ENCODE measurements around the gene ADM2. TPM values are rescaled to one million over a fixed set of nuclear protein-coding genes. Genes with fewer than 3 reads are reported as not detected.

The ADM2 gene
- total RNA-seq, 4 donors from 2014 or later = under 0.01 TPM; not detected in 3

DNA sequence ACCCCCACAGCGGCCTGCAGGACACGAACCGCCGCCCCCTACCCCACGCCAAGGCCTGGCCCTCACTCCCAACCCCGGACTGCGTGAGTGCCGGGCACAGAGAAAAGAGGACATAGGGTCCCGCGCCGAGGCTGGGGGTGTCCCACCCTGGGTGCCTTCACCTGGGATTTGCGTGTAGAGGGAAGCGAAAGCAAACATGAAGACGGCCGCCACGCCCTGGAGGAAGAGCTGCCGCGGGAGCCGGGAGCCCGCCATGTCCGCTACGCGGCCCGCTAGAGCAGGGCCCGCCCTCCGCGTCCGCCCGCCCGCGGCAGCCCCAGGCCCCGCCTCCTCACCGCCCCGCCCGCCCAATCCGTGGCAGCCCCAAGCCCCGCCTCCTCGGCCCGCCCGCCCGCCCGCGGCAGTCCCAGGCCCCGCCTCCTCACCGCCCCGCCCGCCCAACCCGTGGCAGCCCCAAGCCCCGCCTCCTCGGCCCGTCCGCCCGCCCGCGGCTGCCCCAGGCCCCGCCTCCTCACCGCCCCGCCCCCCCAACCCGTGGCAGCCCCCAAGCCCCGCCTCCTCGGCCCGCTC lies 26.2 kb downstream of the ADM2 start, which contains the start of gene LMF2:
Gene LMF2 (minus strand): TSS at position 282 of the 570 bp plus-strand sequence. CDS start 27 bp downstream, at position 255.
- Histone ChIP-seq H3K9me3 (no peaks in the 10 kb centered on the region), H3K27ac (replicated peaks in 1 of 4) (peak within 1 kb of the TSS; percentile 92 to 98 (median 96)), H3K4me1 (peaks cover 27 to 44% (median 35%) of the 10 kb centered on the region in 4 donors), H3K27me3 (no peaks in the 10 kb centered on the region), H3K4me3 (peak within 1 kb of the TSS; percentile 87 to 98 (median 95)), H3K36me3 (peaks cover 29 to 48% (median 38%) of the 10 kb centered on the region in 4 donors)
- 0% methylated on average over 14 of the region's 62 CpGs for WGBS
- peak; percentile 58 to 72 for TF ChIP-seq POLR2AphosphoS5 (IDR thresholded peaks at IDR 0.05)
- no peak for TF ChIP-seq POLR2A (IDR thresholded peaks at IDR 0.05; ENCODE audit: low read depth)
- DNase-seq (ENCODE audit: extremely low spot score) = peak; percentile 99
- intact Hi-C loops (cut with DNase I) = loop anchor here (5.0 kb wide), 2 partner anchors 35 to 60 kb away; no protein-coding TSS in a partner anchor

GRCh38 chr22:50507991-50508884 lies 26.9 kb downstream of the ADM2 start, which contains the start of gene NCAPH2:
TSS of gene NCAPH2 (plus strand) at chr22:50508224. CDS start at chr22:50508338, 114 bp downstream.
- peaks cover 27 to 46% (median 38%) of the 10 kb centered on the region in 4 donors for H3K4me1 ChIP-seq
- no peaks in the 10 kb centered on the region for H3K9me3 ChIP-seq
- intact Hi-C loops (cut with DNase I) = loop anchor here (2.0 to 5.0 kb wide), 3 partner anchors 17 to 59 kb away; partner anchors contain the start of gene SCO2
- no peak for TF ChIP-seq EP300 (IDR thresholded peaks at IDR 0.05)
- peak in 1 of 3 experiments; percentile 26 for TF ChIP-seq CTCF (IDR thresholded peaks at IDR 0.05)
- peak; percentile 23 for TF ChIP-seq POLR2A (IDR thresholded peaks at IDR 0.05; ENCODE audit: low read depth)
- TF ChIP-seq POLR2AphosphoS5 (IDR thresholded peaks at IDR 0.05) = peak; percentile 96 to 97
- H3K27me3 ChIP-seq = no peaks in the 10 kb centered on the region
- H3K27ac ChIP-seq (replicated peaks in 1 of 4) = peak within 1 kb of the TSS; percentile 92 to 98 (median 96)
- WGBS = 0% methylated on average over 12 of the region's 76 CpGs
- peak within 1 kb of the TSS; percentile 87 to 98 (median 95) for H3K4me3 ChIP-seq
- peaks cover 22 to 45% (median 30%) of the 10 kb centered on the region in 4 donors for H3K36me3 ChIP-seq
- no peak for DNase-seq (ENCODE audit: extremely low spot score)

- Histone ChIP-seq H3K27ac (replicated peaks in 1 of 4) (peak overlapping the region; percentile 92 to 98 (median 95)), H3K27me3 (no peaks in the 10 kb centered on the region), H3K36me3 (peaks cover 17 to 39% (median 25%) of the 10 kb centered on the region in 4 donors), H3K9me3 (no peaks in the 10 kb centered on the region), H3K4me3 (peak overlapping the region; percentile 87 to 98 (median 95)), H3K4me1 (peaks cover 27 to 46% (median 38%) of the 10 kb centered on the region in 4 donors)
- intact Hi-C loops (cut with DNase I) = loop anchor here (2.0 to 5.0 kb wide), 3 partner anchors 16 to 58 kb away; partner anchors contain the start of gene SCO2
- TF ChIP-seq POLR2AphosphoS5 (IDR thresholded peaks at IDR 0.05) = no peak
- TF ChIP-seq EP300 (IDR thresholded peaks at IDR 0.05) = no peak
- TF ChIP-seq POLR2A (IDR thresholded peaks at IDR 0.05; ENCODE audit: low read depth) = no peak
- TF ChIP-seq CTCF (IDR thresholded peaks at IDR 0.05) = no peak
- 7% methylated on average over 3 of the region's 3 CpGs for WGBS
- no peak for DNase-seq (ENCODE audit: extremely low spot score)
Observed at GRCh38 chr22:50508897-50509296, 27.6 kb downstream of the ADM2 start.

DNA sequence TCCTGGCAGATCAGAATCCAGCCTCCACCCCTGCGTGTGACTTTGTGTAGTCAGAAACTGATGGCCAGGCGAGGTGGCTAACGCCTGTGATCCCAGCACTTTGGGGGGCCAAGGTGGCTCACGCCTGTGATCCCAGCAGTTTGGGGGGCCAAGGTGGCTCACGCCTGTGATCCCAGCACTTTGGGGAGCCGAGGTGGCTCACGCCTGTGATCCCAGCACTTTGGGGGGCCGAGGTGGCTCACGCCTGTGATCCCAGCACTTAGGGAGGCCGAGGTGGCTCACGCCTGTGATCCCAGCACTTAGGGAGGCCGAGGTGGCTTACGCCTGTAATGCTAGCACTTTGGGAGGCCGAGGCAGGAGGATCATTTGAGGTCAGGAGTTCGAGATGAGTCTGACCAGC lies 31.8 kb downstream of the ADM2 start:
- no peak for TF ChIP-seq EP300 (IDR thresholded peaks at IDR 0.05)
- no peak for TF ChIP-seq CTCF (IDR thresholded peaks at IDR 0.05)
- TF ChIP-seq POLR2A (IDR thresholded peaks at IDR 0.05; ENCODE audit: low read depth) = no peak
- no peak for TF ChIP-seq POLR2AphosphoS5 (IDR thresholded peaks at IDR 0.05)
- no peaks in the 10 kb centered on the region for H3K9me3 ChIP-seq
- peaks cover 15 to 22% (median 17%) of the 10 kb centered on the region in 4 donors for H3K4me1 ChIP-seq
- 95% methylated on average over 15 of the region's 15 CpGs for WGBS
- H3K27ac ChIP-seq (replicated peaks in 1 of 4) = no peak overlapping the region
- H3K4me3 ChIP-seq = no peak overlapping the region
- H3K27me3 ChIP-seq = no peaks in the 10 kb centered on the region
- peaks cover 8 to 51% (median 29%) of the 10 kb centered on the region in 4 donors for H3K36me3 ChIP-seq
- DNase-seq (ENCODE audit: extremely low spot score) = no peak
- intact Hi-C loops (cut with DNase I) = no loop called here

Measured in esophagus muscularis mucosa (tissue), 4 donors.